Stimulated activated CD8-positive, alpha-beta memory T cell treated with anti-CD3 and anti-CD28 coated beads, Interleukin-12 subunit alpha, Interleukin-12 subunit beta, amount 100 ng/mL, for 1 hour (primary cell): ENCODE results near the gene UBE2H.
"Not testable (repeated sequence)": the region's sequence is repeated elsewhere in the genome, so short reads cannot be mapped to it uniquely, and the experiment has no call there.

ENCODE experiments used
- DNase-seq: peaks from one replicate; pipeline ENCODE4 v3.0.0-alpha.2; 2020; ENCODE audit warnings: low read depth

The UBE2H gene

DNA sequence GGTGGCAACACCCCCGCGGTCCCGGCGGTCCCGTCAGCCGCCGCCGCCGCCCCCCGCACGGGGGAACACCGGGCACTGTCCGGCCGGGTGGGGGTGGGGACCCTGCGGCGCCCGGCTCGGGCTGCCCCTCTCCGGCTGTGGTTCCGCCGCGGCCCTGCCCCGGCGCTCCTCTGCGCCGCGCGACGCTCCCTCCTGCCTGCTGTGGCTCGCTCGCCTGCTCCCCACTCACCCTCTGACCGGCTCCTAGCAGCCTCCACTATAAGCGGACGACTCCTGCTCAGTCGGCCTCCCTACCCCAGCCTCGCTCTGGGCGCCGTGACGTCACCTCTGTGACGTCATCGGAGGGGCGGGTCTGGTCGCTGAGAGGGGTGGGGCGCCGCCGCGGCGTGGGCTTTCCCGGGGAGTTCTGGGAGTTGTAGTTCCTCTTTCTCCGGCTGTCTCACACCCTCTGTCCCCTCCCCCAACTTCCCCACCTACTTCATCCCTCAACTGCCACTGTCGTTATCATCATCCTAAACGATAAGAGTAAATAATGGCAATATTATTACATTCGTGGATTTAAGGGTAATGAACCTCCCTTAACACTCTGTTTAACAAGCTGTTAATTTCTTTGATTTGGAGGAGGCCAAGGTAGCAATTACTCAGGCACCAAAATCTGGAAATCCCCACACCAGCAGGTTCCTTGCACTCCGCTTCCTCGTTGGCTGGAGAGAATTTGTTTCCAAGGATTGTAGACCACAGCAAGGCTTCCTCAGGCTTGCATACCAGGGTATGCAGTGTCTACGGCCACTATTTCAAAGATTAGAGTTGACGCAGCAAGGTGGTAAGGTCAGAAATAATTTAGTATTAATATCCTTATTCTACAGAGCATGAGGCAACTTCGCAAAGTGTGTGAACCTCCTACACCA is at the start of gene UBE2H:
Gene UBE2H, minus strand, starts transcription at position 308 of the 908 bp plus-strand sequence. CDS start 405 bp downstream, outside the sequence.
- DNase-seq = peak; percentile 85

GRCh38 chr7:129998446-129998845 is 45.7 kb upstream of the UBE2H start:
- DNase-seq = no peak

GRCh38 chr7:129997285-129997684 is 44.5 kb upstream of the UBE2H start:
- no peak for DNase-seq

GRCh38 chr7:129993275-129993674 is 40.5 kb upstream of the UBE2H start:
- DNase-seq = no peak

- no peak for DNase-seq
Measured at GRCh38 chr7:129990403-129991192, 37.8 kb upstream of the UBE2H start.

DNA sequence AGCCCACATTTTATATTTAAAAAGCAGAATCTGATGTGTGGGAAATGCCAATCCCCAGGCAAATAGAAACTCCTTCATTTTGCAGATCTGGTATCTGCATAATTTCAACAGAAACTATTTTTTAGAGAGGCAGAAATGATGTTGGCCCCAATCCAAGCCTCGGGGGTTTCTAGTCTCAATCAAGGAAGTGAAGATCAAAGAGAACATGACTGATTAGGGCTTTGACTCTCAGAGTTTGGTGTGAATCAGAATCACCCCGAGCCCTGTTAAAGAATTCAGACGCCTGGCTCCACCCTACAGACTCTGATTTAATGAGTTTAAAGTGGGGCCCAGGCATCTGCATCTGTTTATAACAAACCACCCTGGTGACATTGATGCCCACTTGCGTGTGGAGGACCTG is 36.7 kb upstream of the UBE2H start:
- DNase-seq = peak; percentile 13

DNA sequence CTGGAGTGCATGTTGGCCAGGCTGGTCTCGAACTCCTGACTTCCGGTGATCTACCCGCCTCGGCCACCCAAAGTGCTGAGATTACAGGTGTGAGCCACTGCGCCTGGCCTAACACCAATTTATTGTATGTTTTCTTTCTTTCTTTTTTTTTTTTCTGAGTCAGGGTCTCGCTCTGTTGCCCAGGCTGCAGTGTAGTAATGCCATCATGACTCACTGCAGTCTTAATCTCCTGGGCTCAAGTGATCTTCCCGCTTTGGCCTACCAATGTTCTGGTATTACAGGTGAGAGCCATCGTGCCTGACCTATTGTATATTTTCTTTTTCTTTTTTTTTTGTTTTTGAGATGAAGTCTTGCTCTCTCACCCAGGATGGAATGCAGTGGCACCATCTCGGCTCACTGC is 33.8 kb upstream of the UBE2H start:
- no peak for DNase-seq

GRCh38 chr7:129980667-129981066 is 27.9 kb upstream of the UBE2H start:
- DNase-seq = no peak

GRCh38 chr7:129975309-129975708 is 22.5 kb upstream of the UBE2H start:
- DNase-seq = no peak

- no peak for DNase-seq
Measured at GRCh38 chr7:129970816-129971215, 18.1 kb upstream of the UBE2H start.

DNA sequence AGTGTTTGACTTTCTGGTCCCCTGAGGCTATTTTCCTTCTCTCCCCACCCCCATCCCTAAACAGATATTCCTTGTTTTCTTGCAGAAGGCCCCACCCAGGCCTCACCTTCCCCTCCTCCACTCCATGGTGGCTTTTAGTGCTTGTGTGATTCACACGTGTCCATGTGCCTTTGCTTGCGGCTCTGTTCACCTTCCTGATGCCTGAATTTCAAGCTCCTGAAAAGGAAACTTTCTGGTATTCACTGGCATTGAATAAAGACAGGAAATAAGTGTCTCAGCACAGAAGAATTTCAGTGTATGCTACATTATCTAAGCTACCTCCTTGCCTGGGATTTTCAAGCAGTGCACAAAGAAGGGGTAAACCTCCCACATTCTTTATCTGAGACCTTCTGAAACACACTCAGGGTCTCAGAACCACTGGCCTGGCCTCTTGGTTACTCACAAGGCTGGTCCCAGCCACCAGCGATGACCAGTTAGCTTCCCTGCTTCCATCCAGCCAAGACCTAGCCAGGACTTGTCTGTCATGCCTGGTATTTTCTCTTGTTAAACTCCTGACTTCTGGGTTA is 17.2 kb upstream of the UBE2H start:
- no peak for DNase-seq

GRCh38 chr7:129968592-129969383 is 16.0 kb upstream of the UBE2H start:
- DNase-seq = no peak

GRCh38 chr7:129960204-129960475 is 7.4 kb upstream of the UBE2H start:
- DNase-seq = not testable (repeated sequence)

- DNase-seq = no peak
Measured at GRCh38 chr7:129959471-129960203, 6.9 kb upstream of the UBE2H start.

DNA sequence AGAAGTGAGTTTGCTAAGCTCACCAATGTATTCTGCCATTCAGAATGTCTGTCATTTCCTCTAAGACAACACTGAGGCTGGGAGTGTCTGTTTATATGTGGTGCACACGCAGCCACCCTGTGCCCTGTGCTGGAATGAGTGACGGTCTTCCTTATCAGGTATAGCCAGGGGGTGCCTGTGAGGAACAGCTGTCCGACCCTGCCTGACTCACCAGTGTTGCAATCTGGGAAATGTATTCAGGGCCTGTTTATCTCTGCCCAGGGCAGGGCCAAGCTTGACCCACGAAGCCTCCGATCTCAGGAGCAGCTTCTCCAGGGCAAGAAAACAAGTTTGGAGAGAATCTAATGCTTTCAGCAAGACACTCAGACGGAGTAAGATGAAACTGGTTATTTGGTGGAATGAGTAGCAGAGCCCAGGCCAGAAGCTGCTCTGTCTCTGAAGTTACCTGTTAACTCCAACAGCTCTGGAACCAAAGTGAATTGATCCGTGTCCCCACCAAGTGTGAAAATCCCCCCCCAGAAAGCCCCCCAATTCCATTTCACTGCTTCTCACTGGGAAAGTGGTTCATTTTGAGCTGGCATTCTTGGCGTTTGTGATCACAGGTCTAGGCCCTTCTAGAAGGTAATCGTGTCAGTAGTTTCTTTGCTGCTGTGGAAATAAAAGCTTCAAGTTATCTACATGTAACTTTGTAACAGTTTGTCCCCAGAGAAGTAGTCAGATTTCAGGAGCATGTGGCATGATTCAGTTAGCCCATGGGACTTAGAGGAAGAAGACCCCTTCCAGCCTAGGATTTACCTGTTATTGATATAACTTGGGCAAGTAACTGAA is 6.1 kb upstream of the UBE2H start:
- no peak for DNase-seq

DNA sequence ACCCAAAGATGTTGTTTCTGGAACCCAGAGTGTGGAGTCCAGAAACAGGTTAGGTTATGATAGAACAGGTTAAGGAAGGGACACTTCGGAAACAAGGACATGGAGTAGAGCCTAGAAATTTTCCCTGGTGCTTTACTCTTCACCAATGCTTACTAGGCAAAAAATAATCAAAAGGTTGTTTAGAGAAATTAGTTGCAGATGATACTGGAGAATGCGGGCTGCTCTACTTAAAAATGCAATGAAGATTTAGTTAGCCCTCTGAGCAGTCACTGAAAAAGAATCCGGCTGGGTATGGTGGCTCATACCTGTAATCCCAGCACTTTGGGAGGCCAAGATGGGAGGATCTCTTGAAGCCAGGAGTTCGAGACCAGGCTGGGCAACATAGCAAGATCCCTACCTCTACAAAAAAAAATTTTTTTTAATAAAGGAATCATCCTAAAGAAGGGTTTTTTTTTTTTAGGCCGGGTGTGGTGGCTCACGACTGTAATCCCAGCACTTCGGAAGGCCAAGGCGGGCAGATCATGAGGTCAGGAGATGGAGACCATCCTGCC is 3.3 kb upstream of the UBE2H start:
- DNase-seq = no peak

- DNase-seq = no peak
Measured at GRCh38 chr7:129952086-129952652, 591 bp downstream of the UBE2H start.

GRCh38 chr7:129951226-129952085 is 1.3 kb downstream of the UBE2H start:
- no peak for DNase-seq

DNA sequence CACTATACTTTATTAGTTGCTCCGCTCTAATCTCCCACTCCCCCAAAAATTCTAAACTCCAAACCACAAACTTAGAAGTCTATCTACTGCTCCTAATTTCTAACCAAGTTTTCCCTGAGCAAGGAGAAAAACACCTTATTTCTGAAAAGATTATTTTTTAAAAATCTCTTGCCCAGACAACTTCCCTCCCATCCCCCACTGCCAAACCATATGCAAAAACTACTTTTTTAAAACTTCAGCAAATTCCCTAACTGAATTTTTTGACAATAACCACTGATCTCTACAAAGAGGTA is 1.9 kb downstream of the UBE2H start:
- no peak for DNase-seq
